Activated CD8-positive, alpha-beta T cell treated with anti-CD3 and anti-CD28 coated beads for 36 hours (primary cell): ENCODE data around the gene C7. TPM values are rescaled to one million over a fixed set of nuclear protein-coding genes. Genes with fewer than 3 reads are reported as not detected.
"Not testable (repeated sequence)": the region's sequence is repeated elsewhere in the genome, so short reads cannot be mapped to it uniquely, and the experiment has no call there.

Experiments
- ATAC-seq: fragments of 200-7000 bp; cut with Tn5 transposase; one replicate; pipeline ENCODE4 v1.10.0; 2021; ENCODE audit warnings: mild to moderate bottlenecking, moderate library complexity
- CTCF ChIA-PET: fragments of 350-600 bp; sonication (Branson Sonifier 250); formaldehyde crosslinking; loops from one replicate; lab custom pipeline; 2021; ENCODE audit warnings: antibody characterized with exemption; lab: Charles Lee
- POLR2A ChIA-PET: fragments of 350-600 bp; sonication (Branson Sonifier 250); formaldehyde crosslinking; loops from one replicate; lab custom pipeline; 2021; ENCODE audit warnings: antibody characterized with exemption; lab: Charles Lee
- DNase-seq: peaks from one replicate; pipeline ENCODE4 v3.0.0-alpha.2; 2020
- H3K27ac Mint-ChIP-seq: one replicate; pipeline ENCODE4 v1.8.0; 2021; ENCODE audit warnings: mild to moderate bottlenecking, mixed read lengths
- H3K27me3 Mint-ChIP-seq: one replicate; pipeline ENCODE4 v1.8.0; 2021; ENCODE audit warnings: mixed read lengths
- H3K36me3 Mint-ChIP-seq: one replicate; pipeline ENCODE4 v1.8.0; 2021; ENCODE audit warnings: low read depth, mixed read lengths
- H3K4me1 Mint-ChIP-seq: one replicate; pipeline ENCODE4 v1.8.0; 2021; ENCODE audit warnings: low read depth, mixed read lengths
- H3K4me3 Mint-ChIP-seq: one replicate; pipeline ENCODE4 v1.8.0; 2021; ENCODE audit warnings: mild to moderate bottlenecking, moderate library complexity, mixed read lengths
- H3K9me3 Mint-ChIP-seq: one replicate; pipeline ENCODE4 v1.8.0; 2021; ENCODE audit warnings: mixed read lengths
- intact Hi-C: fragments of 100-400 bp; cut with micrococcal nuclease; formaldehyde crosslinking; loops from one replicate; pipeline ENCODE4 v1.10.0; 2022
- total RNA-seq, 2 experiments: library from RNA; stranded (reverse); gene quantifications; one replicate each; pipeline ENCODE4 v1.2.3, GENCODE V29; 2021
- TF ChIP-seq, protein P1 (sequence below): fragments of 200-600 bp; IDR thresholded peaks from one replicate; pipeline ENCODE4 v1.8.0; 2022; ENCODE audit warnings: antibody characterized with exemption, mild to moderate bottlenecking

C7 gene
- total RNA-seq, 2 experiments from 2014 or later = not detected

DNA sequence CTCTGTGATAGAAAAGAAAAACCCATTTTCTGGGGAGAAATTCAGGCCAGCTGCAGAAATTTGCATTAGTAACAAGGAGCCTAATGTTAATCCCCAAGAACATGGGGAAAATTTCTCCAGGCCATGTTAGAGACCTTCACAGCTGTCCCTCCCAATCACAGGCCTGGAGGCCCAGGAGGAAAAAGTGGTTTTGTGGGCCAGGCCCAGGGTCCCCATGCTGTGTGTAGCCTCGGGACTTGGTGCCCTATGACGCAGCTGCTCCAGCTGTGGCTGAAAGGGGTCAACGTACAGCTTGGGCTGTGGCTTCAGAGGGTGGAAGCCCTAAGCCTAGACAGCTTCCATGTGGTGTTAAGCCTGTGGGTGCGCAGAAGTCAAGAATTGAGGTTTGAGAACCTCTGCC, 27.0 kb upstream of the C7 start:
- DNase-seq = no peak
- intact Hi-C loops = no loop called here
- no peak overlapping the region for H3K4me3 Mint-ChIP-seq
- no peak overlapping the region for H3K27ac Mint-ChIP-seq
- peaks cover 3% of the 10 kb centered on the region for H3K9me3 Mint-ChIP-seq
- POLR2A ChIA-PET = no interaction called here
- peaks cover 3% of the 10 kb centered on the region for H3K27me3 Mint-ChIP-seq
- no peak for ATAC-seq
- H3K4me1 Mint-ChIP-seq = no peaks in the 10 kb centered on the region
- CTCF ChIA-PET = no interaction called here
- TF ChIP-seq, protein P1, sequence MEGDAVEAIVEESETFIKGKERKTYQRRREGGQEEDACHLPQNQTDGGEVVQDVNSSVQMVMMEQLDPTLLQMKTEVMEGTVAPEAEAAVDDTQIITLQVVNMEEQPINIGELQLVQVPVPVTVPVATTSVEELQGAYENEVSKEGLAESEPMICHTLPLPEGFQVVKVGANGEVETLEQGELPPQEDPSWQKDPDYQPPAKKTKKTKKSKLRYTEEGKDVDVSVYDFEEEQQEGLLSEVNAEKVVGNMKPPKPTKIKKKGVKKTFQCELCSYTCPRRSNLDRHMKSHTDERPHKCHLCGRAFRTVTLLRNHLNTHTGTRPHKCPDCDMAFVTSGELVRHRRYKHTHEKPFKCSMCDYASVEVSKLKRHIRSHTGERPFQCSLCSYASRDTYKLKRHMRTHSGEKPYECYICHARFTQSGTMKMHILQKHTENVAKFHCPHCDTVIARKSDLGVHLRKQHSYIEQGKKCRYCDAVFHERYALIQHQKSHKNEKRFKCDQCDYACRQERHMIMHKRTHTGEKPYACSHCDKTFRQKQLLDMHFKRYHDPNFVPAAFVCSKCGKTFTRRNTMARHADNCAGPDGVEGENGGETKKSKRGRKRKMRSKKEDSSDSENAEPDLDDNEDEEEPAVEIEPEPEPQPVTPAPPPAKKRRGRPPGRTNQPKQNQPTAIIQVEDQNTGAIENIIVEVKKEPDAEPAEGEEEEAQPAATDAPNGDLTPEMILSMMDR = no peak
- H3K36me3 Mint-ChIP-seq = no peaks in the 10 kb centered on the region

DNA sequence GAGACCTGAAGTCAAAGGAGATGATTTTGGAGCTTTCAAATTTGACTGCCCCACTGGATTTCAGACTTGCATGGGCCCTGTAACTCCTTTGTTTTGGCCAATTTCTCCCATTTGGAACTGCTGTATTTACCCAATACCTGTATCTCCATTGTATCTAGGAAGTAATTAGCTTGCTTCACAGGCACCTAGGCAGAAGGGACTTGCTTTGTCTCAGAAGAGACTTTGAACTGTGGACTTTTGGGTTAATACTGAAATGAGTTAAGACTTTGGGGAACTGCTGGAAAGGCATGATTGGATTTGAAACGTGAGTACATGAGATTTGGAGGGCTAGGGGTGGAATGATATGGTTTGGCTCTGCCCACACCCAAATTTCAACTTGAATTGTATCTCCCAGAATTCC, 26.2 kb upstream of the C7 start:
- DNase-seq, H3K4me1 Mint-ChIP-seq, H3K27me3 Mint-ChIP-seq, ATAC-seq, H3K9me3 Mint-ChIP-seq, intact Hi-C loops, H3K27ac Mint-ChIP-seq, POLR2A ChIA-PET, H3K36me3 Mint-ChIP-seq, CTCF ChIA-PET, H3K4me3 Mint-ChIP-seq: not testable (repeated sequence)

DNA sequence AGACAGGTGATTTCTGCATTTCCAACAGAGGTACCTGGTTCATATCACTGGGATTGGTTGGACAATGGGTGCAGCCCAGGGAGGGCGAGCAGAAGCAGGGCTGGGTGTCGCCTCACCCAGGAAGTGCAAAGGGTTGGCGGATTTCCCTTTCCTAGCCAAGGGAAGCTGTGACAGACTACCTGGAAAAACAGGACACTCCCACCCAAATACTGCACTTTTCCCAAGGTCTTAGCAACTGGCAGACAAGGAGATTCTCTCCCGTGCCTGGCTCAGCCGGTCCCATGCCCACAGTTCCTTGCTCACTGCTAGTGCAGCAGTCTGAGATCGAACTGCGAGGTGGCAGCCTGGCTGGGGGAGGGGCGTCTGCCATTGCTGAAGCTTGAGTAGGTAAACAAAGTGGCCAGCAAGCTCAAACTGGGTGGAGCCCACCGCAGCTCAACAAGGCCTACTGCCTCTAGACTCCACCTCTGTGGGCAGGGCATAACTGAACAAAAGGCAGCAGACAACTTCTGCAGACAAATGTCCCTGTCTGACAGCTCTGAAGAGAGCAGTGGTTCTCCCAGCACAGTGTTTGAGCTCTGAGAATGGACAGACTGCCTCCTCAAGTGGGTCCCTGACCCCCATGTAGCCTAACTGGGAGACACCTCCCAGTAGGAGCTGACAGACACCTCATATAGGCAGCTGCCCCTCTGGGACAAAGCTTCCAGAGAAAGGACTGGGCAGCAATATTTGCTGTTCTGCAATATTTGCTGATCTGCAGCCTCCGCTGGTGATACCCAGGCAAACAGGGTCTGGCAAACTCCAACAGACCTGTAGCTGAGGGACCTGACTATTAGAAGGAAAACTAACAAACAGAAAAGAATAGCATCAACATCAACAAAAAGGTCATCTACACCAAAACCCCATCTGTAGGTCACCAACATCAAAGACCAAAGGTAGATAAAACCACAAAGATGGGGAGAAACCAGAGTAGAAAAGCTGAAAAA, 13.6 kb upstream of the C7 start:
- not testable (repeated sequence) for H3K4me3 Mint-ChIP-seq

DNA sequence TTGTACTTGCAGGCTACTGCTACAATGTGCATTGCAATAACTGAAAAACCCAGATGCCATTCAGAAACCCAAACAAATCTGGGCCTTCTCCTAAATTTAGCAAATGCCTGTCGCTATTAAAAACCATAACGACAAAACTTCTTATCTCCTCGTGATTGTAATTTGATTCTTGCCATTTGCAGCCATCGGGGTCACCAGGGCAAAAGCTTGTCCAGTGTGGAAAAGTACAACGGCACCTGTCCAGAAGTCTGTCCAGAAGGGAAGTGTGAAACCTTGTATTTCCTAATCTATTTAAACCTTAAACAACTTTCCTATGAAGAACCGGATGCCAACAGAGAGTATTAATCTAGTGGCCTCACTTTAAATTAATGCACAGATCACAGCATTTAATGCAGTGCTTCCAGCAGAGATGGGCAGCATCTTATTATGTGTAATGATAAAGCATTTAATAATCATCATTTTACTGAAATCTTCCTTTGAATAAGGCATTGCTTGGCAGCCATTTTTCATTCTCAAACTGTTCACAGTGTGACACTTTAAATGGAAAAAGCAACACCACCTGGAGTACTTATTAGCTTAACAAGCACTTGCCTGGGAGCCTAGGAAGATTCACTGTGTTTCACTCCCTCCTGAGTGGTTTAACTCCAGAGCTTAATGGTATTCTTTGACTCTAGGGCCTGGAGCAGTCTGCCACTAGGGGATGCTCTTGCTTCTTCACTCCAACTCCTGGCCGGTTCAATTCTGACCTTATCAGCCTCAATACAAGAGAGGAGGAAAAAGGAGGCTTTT, 4.9 kb upstream of the C7 start:
- DNase-seq = peak; percentile 62
- Mint-ChIP-seq H3K36me3 (no peaks in the 10 kb centered on the region), H3K27me3 (peaks cover 2% of the 10 kb centered on the region), H3K9me3 (peaks cover 2% of the 10 kb centered on the region), H3K27ac (no peak overlapping the region), H3K4me3 (no peak overlapping the region), H3K4me1 (no peaks in the 10 kb centered on the region)
- ChIA-PET CTCF (interaction anchor here (0.7 to 2.0 kb wide), 25 partner anchors 9 to 1215 kb away, joined by 3 to 11 read pairs (median 3); no protein-coding TSS in a partner anchor), POLR2A (no interaction called here)
- peak; percentile 64 for ATAC-seq
- TF ChIP-seq, protein P1 = peak; percentile 72
- intact Hi-C loops = no loop called here

More for the DNA sequence above, 13.6 kb upstream of the C7 start:
- H3K9me3 Mint-ChIP-seq, H3K27ac Mint-ChIP-seq, ATAC-seq, H3K36me3 Mint-ChIP-seq, H3K27me3 Mint-ChIP-seq, intact Hi-C loops, H3K4me1 Mint-ChIP-seq, POLR2A ChIA-PET, DNase-seq: not testable (repeated sequence)
- CTCF ChIA-PET = interaction anchor here (2.1 kb wide), 1 partner anchor 9 kb away, joined by 11 read pairs; no protein-coding TSS in a partner anchor

DNA sequence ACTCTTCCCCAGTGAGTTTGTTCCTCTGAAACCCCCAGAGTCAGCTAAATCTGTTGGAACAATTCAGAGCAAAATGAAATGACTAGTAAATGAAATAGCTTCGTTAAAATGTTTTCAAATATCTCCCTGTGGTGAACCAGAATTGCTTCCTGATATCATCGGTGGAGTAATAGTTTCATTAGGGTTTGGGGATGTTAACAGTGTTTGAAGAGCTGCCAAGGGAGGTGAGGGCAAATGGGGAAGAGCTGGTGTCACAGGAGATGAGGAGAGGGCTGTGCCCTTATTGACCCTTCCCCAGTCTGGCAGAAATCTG, 4.3 kb upstream of the C7 start:
- H3K36me3 Mint-ChIP-seq = no peaks in the 10 kb centered on the region
- POLR2A ChIA-PET = no interaction called here

More for the DNA sequence above, 4.3 kb upstream of the C7 start:
- TF ChIP-seq, protein P1 = peak; percentile 26
- DNase-seq (no peak), ATAC-seq (no peak)
- Mint-ChIP-seq H3K27me3 (peaks cover 2% of the 10 kb centered on the region), H3K4me1 (no peaks in the 10 kb centered on the region), H3K4me3 (no peak overlapping the region), H3K9me3 (no peaks in the 10 kb centered on the region), H3K27ac (no peak overlapping the region)
- CTCF ChIA-PET = interaction anchor here (0.7 to 2.0 kb wide), 25 partner anchors 9 to 1216 kb away, joined by 3 to 11 read pairs (median 3); no protein-coding TSS in a partner anchor
- intact Hi-C loops = no loop called here
